ENCODE data around the gene LAMP1. TPM values are rescaled to one million over a fixed set of nuclear protein-coding genes. Genes with fewer than 3 reads are reported as not detected.

The LAMP1 gene
- total and polyA plus RNA-seq, 2 experiments from 2014 or later, result 34.5 to 107 TPM

DNA sequence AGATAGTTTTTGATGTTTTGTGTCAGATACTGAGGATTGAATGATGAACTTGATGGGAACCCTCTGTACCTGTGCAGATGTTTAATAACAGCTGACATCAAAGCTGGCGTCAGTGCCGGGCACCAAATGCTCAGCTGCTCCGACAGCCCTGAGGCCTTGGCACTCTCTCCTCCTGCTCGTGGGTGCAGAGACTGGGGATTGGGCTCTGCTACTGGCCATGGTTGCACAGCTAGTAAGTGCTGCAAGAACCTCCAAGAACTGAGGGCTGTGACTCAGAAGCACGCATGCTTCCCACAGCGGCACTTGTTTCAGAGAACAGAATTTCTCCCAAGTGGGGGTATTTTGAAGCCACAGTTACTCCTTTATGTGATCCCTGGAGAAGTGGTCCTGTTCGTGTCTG is 5.9 kb downstream of the LAMP1 start (continued):
- TF ChIP-seq, protein P1, sequence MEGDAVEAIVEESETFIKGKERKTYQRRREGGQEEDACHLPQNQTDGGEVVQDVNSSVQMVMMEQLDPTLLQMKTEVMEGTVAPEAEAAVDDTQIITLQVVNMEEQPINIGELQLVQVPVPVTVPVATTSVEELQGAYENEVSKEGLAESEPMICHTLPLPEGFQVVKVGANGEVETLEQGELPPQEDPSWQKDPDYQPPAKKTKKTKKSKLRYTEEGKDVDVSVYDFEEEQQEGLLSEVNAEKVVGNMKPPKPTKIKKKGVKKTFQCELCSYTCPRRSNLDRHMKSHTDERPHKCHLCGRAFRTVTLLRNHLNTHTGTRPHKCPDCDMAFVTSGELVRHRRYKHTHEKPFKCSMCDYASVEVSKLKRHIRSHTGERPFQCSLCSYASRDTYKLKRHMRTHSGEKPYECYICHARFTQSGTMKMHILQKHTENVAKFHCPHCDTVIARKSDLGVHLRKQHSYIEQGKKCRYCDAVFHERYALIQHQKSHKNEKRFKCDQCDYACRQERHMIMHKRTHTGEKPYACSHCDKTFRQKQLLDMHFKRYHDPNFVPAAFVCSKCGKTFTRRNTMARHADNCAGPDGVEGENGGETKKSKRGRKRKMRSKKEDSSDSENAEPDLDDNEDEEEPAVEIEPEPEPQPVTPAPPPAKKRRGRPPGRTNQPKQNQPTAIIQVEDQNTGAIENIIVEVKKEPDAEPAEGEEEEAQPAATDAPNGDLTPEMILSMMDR (conservative IDR thresholded peaks at IDR 0.05; ENCODE audit: low read depth in 2 of 2), result no peak
- no peak for TF ChIP-seq NANOG (IDR thresholded peaks at IDR 0.05; ENCODE audit: borderline replicate concordance)
- no peak for TF ChIP-seq STAT1 (IDR thresholded peaks at IDR 0.05; ENCODE audit: unreplicated experiment)
- no peak for TF ChIP-seq POLR2AphosphoS5 (IDR thresholded peaks at IDR 0.05; ENCODE audit: low read depth)
- TF ChIP-seq, protein P2, sequence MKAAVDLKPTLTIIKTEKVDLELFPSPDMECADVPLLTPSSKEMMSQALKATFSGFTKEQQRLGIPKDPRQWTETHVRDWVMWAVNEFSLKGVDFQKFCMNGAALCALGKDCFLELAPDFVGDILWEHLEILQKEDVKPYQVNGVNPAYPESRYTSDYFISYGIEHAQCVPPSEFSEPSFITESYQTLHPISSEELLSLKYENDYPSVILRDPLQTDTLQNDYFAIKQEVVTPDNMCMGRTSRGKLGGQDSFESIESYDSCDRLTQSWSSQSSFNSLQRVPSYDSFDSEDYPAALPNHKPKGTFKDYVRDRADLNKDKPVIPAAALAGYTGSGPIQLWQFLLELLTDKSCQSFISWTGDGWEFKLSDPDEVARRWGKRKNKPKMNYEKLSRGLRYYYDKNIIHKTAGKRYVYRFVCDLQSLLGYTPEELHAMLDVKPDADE (IDR thresholded peaks at IDR 0.05), result no peak
- no peak for TF ChIP-seq ZNF114 (CRISPR knock-in tag; IDR thresholded peaks at IDR 0.05)
- no peak for TF ChIP-seq REST (IDR thresholded peaks at IDR 0.05; ENCODE audit: unreplicated experiment)

DNA sequence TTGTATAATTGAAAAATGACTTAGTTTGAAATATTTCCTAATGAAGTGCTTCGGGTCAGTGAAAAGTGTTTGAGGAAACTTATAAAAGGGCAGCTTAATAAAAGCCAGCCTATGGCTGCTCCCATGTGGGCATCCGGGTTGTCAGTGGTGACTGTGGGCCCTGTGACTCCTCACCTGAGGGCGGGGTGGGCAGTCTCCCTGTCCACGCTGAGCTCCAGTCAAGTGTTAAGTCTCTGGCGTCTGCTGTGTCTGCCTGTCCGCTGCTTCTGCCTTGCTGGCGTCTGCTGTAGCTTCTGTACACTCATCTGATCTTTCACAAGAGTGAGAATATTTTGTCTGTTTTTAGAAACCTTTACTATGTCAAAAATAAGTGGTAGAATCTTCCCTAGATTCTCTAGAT is 7.1 kb downstream of the LAMP1 start:
- H3K79me2 ChIP-seq (replicated peaks; ENCODE audit: insufficient read depth), result peaks cover 96% of the 10 kb centered on the region

More for the DNA sequence above, 7.1 kb downstream of the LAMP1 start:
- Histone ChIP-seq H2AFZ (no peak overlapping the region), H3K9me2 (ENCODE audit: insufficient read depth) (no peaks in the 10 kb centered on the region), H3K27ac (ENCODE audit: low read depth) (no peak overlapping the region), H3K4me2 (no peak overlapping the region), H3F3A (replicated peaks; ENCODE audit: low read depth) (no peaks in the 10 kb centered on the region), H3K4me1 (ENCODE audit: insufficient read depth) (no peaks in the 10 kb centered on the region), H3K36me3 (ENCODE audit: insufficient read depth) (no peaks in the 10 kb centered on the region), H3K4me3 (no peak overlapping the region), H4K20me1 (replicated peaks; ENCODE audit: insufficient read depth) (peaks cover 12% of the 10 kb centered on the region), H3K27me3 (ENCODE audit: insufficient read depth) (no peaks in the 10 kb centered on the region)
- TF ChIP-seq POLR2AphosphoS5 (IDR thresholded peaks at IDR 0.05; ENCODE audit: low read depth) (no peak), NANOG (IDR thresholded peaks at IDR 0.05; ENCODE audit: borderline replicate concordance) (no peak), JUNB (IDR thresholded peaks at IDR 0.05; ENCODE audit: unreplicated experiment) (no peak), STAT1 (IDR thresholded peaks at IDR 0.05; ENCODE audit: unreplicated experiment) (no peak), CREB1 (CRISPR knock-in tag; IDR thresholded peaks at IDR 0.05; ENCODE audit: low read depth) (no peak)
- TF ChIP-seq, protein P2 (IDR thresholded peaks at IDR 0.05), result no peak
- Mint-ChIP-seq H3K9me3 (no peaks in the 10 kb centered on the region), H3K27ac (no peak overlapping the region), H3K36me3 (ENCODE audit: low read depth) (peaks cover 3% of the 10 kb centered on the region; the same call in 2 of the 3 replicates), H3K4me3 (no peak overlapping the region), H3K4me1 (no peaks in the 10 kb centered on the region), H3K27me3 (ENCODE audit: insufficient read depth, low read depth, poor library complexity) (no peaks in the 10 kb centered on the region)
- DNase-seq (ENCODE audit: low spot score), result no peak
- no peak for ATAC-seq

All from GM23338 (cell line).